PFSK-1 (cell line): ENCODE results near the gene NFIA.

Source experiments
- POLR2AphosphoS5 ChIP-seq: IDR thresholded peaks from 2 replicates; pipeline ENCODE4 v1.6.1; 2012; ENCODE audit warnings: low read depth, mild to moderate bottlenecking, control low read depth, low read length, moderate library complexity
- SIN3A ChIP-seq: IDR thresholded peaks from 2 replicates; pipeline ENCODE4 v1.6.1; 2012; ENCODE audit warnings: mild to moderate bottlenecking, low read length, moderate library complexity, borderline replicate concordance; ENCODE audit not compliant: insufficient read depth

GRCh38 chr1:61337037-61337436, 254.7 kb downstream of the NFIA start:
- TF ChIP-seq POLR2AphosphoS5 (no peak), SIN3A (no peak)
